Spleen (tissue), 11 donors: ENCODE measurements around the gene RAD54L. TPM values are rescaled to one million over a fixed set of nuclear protein-coding genes. Genes with fewer than 3 reads are reported as not detected.

Source experiments
- DNase-seq: peaks from one replicate; pipeline ENCODE4 v3.0.0-alpha.2; 2020
- H3K27ac ChIP-seq, 8 donors: fragments of 200-600 bp; sonication (generic) in 7 of 8; 1 replicate in 4 of 8; 2 replicates in 4 of 8; pipeline versions ENCODE4 v1.5.0 to v1.8.0; 2016 to 2021; ENCODE audit warnings: inconsistent platforms in 4 of 8, mild to moderate bottlenecking in 4 of 8, moderate library complexity in 1 of 8
- H3K27me3 ChIP-seq, 7 donors: fragments of 200-600 bp; sonication (generic) in 6 of 7; replicated peaks in 1 of 7; 1 replicate in 4 of 7; 2 replicates in 3 of 7; pipeline versions ENCODE4 v1.5.0 to v1.8.0; 2016 to 2021; ENCODE audit warnings: inconsistent platforms in 3 of 7, mild to moderate bottlenecking in 1 of 7
- H3K36me3 ChIP-seq, 6 donors: fragments of 200-600 bp; sonication (generic) in 5 of 6; 1 replicate in 4 of 6; 2 replicates in 2 of 6; pipeline versions ENCODE4 v1.5.0 to v1.8.0; 2016 to 2021; ENCODE audit warnings: inconsistent platforms in 2 of 6
- H3K4me1 ChIP-seq, 6 donors: fragments of 200-600 bp; sonication (generic) in 5 of 6; 1 replicate in 3 of 6; 2 replicates in 3 of 6; pipeline versions ENCODE4 v1.5.0 to v1.8.0; 2016 to 2021; ENCODE audit warnings: inconsistent platforms in 3 of 6
- H3K4me3 ChIP-seq, 8 donors: fragments of 200-600 bp; sonication (generic) in 7 of 8; 1 replicate in 4 of 8; 2 replicates in 4 of 8; pipeline versions ENCODE4 v1.5.0 to v1.8.0; 2016 to 2021; ENCODE audit warnings: inconsistent platforms in 4 of 8, mild to moderate bottlenecking in 4 of 8, moderate library complexity in 2 of 8
- H3K9me3 ChIP-seq, 8 donors: fragments of 200-600 bp; sonication (generic) in 7 of 8; 1 replicate in 4 of 8; 2 replicates in 4 of 8; pipeline versions ENCODE4 v1.5.0 to v1.8.0; 2016 to 2021; ENCODE audit warnings: inconsistent platforms in 4 of 8
- CTCF ChIP-seq, 11 experiments: fragments of 200-600 bp in 7 of 11; fragments of 450-650 bp in 4 of 11; sonication (generic) in 4 of 11; IDR thresholded peaks in 8 of 11; conservative IDR thresholded peaks in 3 of 11; 1 replicate in 7 of 11; 2 replicates in 4 of 11; pipeline versions ENCODE4 v1.4.0 to v1.8.0; 2016 to 2021; ENCODE audit warnings: antibody characterized with exemption in 11 of 11, inconsistent platforms in 4 of 11, mild to moderate bottlenecking in 1 of 11
- POLR2A ChIP-seq, 3 donors: fragments of 450-650 bp; IDR thresholded peaks; one replicate each; pipeline ENCODE4 v1.5.1; 2017; ENCODE audit warnings: antibody characterized with exemption in 3 of 3, mild to moderate bottlenecking in 1 of 3
- POLR2AphosphoS5 ChIP-seq, 3 donors: sonication (generic); formaldehyde crosslinking; IDR thresholded peaks; one replicate each; pipeline ENCODE4 v1.5.1; 2017; ENCODE audit warnings: antibody characterized with exemption in 3 of 3
- WGBS, 5 donors: extraction: QIAGEN DNeasy Blood & Tissue Kit in 3 of 5; methylation state at CpG; one replicate each; pipeline versions ENCODE4 v1.1.5 to v1.1.7; 2013 to 2018; 5-methylcytosine and 5-hydroxymethylcytosine counted together
- intact Hi-C: fragments of 100-400 bp; cut with DNase I; formaldehyde crosslinking; loops from one replicate; pipeline ENCODE4 v1.15.0; 2023; ENCODE audit warnings: low total_unique reads
- polyA plus RNA-seq, 3 donors: library from polyadenylated mRNA; stranded (reverse); fragments of 200-250 nt; gene quantifications; one replicate each; pipeline ENCODE4 v1.2.1, GENCODE V29; 2013
- total RNA-seq, 7 donors: library from RNA; depleted of rRNA in 3 of 7; stranded (reverse); fragments of >200 nt in 3 of 7; fragmentation: NEBNext Ultra II Directional in 4 of 7; extraction: Animal tissue kit (Norgen Biotek cat#: 25700) in 4 of 7; gene quantifications; one replicate each; pipeline versions ENCODE4 v1.1.0 to v1.2.1, GENCODE V29; 2016 to 2021
- donor health status: healthy with polysubstance abuse.
- donor health status: DM: no; HTN: no; CAD: no; lungs with moderate emphysema.
- donor health status: DM: no; HTN: no; CAD: no.
- donor health status: Bipolar disorder and iron deficiency.
- donor health status: healthy.
- donor health status: DM: no; HTN: no; CAD: no.
- donor health status: DM: yes; HTN: yes; CAD: no.

Gene RAD54L
- total and polyA plus RNA-seq, 10 donors, result 2.4 to 9.2 (median 2.9) TPM

- no peaks in the 10 kb centered on the region for H3K9me3 ChIP-seq
- intact Hi-C loops, result loop anchor here (5.0 kb wide), 2 partner anchors 38 to 57 kb away; partner anchors contain the start of genes NSUN4 and RAD54L
- peaks cover 26 to 89% (median 68%) of the 10 kb centered on the region in 6 donors for H3K4me1 ChIP-seq
- 0 to 1% (median 0%) methylated on average over 11 to 14 of the region's 14 CpGs for WGBS, 5 donors
- no peak for DNase-seq
- peak overlapping the region; percentile 48 to 89 (median 78) for H3K4me3 ChIP-seq
- H3K27me3 ChIP-seq, result no peaks in the 10 kb centered on the region
- H3K36me3 ChIP-seq, result peaks cover 0 to 18% (median 0%) of the 10 kb centered on the region in 6 donors
- TF ChIP-seq POLR2AphosphoS5 (IDR thresholded peaks at IDR 0.05), result no peak
- TF ChIP-seq POLR2A (IDR thresholded peaks at IDR 0.05), result no peak
- no peak for TF ChIP-seq CTCF (IDR thresholded peaks at IDR 0.05 in 8 of 11, conservative IDR thresholded peaks at IDR 0.05 in 3 of 11)
- H3K27ac ChIP-seq, result peak overlapping the region; percentile 78 to 97 (median 96)
Measured at GRCh38 chr1:46303872-46304326, 56.3 kb downstream of the RAD54L start.

GRCh38 chr1:46306159-46306530, 58.6 kb downstream of the RAD54L start:
- Histone ChIP-seq H3K27me3 (no peaks in the 10 kb centered on the region), H3K36me3 (peaks cover 2 to 40% (median 17%) of the 10 kb centered on the region in 6 donors), H3K9me3 (no peaks in the 10 kb centered on the region), H3K4me3 (peak overlapping the region in 1 of 8 donors; percentile 8), H3K4me1 (peaks cover 20 to 79% (median 57%) of the 10 kb centered on the region in 6 donors), H3K27ac (no peak overlapping the region)
- 90 to 97% (median 94%) methylated on average over 8 of the region's 8 CpGs for WGBS, 5 donors
- TF ChIP-seq CTCF (IDR thresholded peaks at IDR 0.05 in 8 of 11, conservative IDR thresholded peaks at IDR 0.05 in 3 of 11), result no peak
- no peak for TF ChIP-seq POLR2AphosphoS5 (IDR thresholded peaks at IDR 0.05)
- TF ChIP-seq POLR2A (IDR thresholded peaks at IDR 0.05), result no peak
- intact Hi-C loops, result no loop called here
- DNase-seq, result no peak

GRCh38 chr1:46309401-46310159, 62.0 kb downstream of the RAD54L start:
- 76 to 90% (median 84%) methylated on average over 16 of the region's 16 CpGs for WGBS, 5 donors
- Histone ChIP-seq H3K4me1 (peaks cover 12 to 55% (median 43%) of the 10 kb centered on the region in 6 donors), H3K9me3 (no peaks in the 10 kb centered on the region), H3K36me3 (peaks cover 3 to 74% (median 51%) of the 10 kb centered on the region in 6 donors), H3K27me3 (no peaks in the 10 kb centered on the region), H3K27ac (peak overlapping the region in 1 of 8 donors; percentile 33), H3K4me3 (no peak overlapping the region)
- no peak for DNase-seq
- intact Hi-C loops, result no loop called here
- no peak for TF ChIP-seq CTCF (IDR thresholded peaks at IDR 0.05 in 8 of 11, conservative IDR thresholded peaks at IDR 0.05 in 3 of 11)
- no peak for TF ChIP-seq POLR2AphosphoS5 (IDR thresholded peaks at IDR 0.05)
- TF ChIP-seq POLR2A (IDR thresholded peaks at IDR 0.05), result no peak

- no peak for DNase-seq
- 96 to 98% (median 98%) methylated on average over 4 of the region's 4 CpGs for WGBS, 5 donors
- Histone ChIP-seq H3K4me1 (peaks cover 5 to 48% (median 36%) of the 10 kb centered on the region in 6 donors), H3K36me3 (peaks cover 3 to 82% (median 59%) of the 10 kb centered on the region in 6 donors), H3K9me3 (no peaks in the 10 kb centered on the region), H3K27me3 (no peaks in the 10 kb centered on the region), H3K27ac (no peak overlapping the region), H3K4me3 (no peak overlapping the region)
- intact Hi-C loops, result no loop called here
- TF ChIP-seq CTCF (IDR thresholded peaks at IDR 0.05 in 8 of 11, conservative IDR thresholded peaks at IDR 0.05 in 3 of 11) (no peak), POLR2AphosphoS5 (IDR thresholded peaks at IDR 0.05) (no peak), POLR2A (IDR thresholded peaks at IDR 0.05) (no peak)
Measured at GRCh38 chr1:46310321-46310720, 62.8 kb downstream of the RAD54L start.
